GM19397 (cell line): Measurements from ENCODE around the gene GAN.
A peak's percentile ranks its signal among the peaks of the same experiment; 100 is the strongest.
"Not testable (repeated sequence)": the region's sequence is repeated elsewhere in the genome, so short reads cannot be mapped to it uniquely, and the experiment has no call there.

Experiments used
- ATAC-seq: cut with Tn5 transposase; IDR thresholded peaks from one replicate; pipeline ENCODE4 v1.9.1; 2021; ENCODE audit warnings: mild to moderate bottlenecking, moderate library complexity; ENCODE audit not compliant: unreplicated experiment

Gene GAN

DNA sequence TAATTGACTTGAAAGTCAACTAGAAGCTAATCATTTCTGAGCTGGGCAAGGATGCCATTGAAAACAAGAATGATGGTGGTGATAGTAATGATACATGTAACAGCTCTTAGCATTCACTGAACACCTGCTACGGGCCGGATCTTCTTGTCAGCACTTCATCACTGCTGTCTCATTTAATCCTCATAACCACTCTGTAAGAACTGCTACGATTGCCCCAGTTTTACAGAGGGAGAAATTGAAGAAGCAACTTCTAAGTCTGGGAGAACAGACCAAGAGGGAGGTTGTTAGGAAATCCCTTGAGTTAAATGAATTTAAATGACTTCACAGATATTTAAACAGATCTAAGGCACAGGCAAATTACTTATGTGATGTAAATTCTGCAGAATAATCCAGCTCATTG, 7.0 kb upstream of the GAN start:
- ATAC-seq: no peak

DNA sequence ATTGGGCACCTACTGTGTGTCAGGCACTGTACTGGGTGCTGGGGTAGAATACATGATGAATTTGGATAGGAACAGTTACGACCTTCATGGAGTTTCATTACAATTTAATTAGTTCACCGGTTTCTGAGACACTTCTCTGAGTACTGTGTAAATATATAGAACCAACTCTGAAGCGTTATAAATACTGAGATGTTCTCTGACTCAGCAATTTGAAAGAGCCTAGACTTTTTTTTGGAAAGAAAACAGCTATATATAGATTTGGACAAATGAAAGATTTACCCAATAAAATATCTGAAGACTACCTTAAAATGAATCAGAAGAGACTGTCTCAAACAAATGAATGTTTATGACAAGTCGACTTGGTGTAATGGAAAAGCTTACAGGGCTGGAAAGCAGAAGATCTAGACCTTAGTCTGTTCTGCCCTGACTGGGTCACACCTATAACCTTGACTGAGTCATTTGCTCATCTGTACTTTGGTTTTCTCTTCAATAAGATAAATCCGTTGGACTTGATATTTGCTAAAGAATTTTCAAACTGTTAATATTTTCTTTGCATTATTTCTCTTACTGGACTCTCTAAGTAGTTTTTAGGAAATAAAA, 4.6 kb upstream of the GAN start:
- no peak for ATAC-seq

GRCh38 chr16:81311762-81312161, 3.0 kb upstream of the GAN start:
- no peak for ATAC-seq

- no peak for ATAC-seq
Measured at GRCh38 chr16:81313701-81314602, 810 bp upstream of the GAN start.

GRCh38 chr16:81315271-81316175, 761 bp downstream of the GAN start:
- ATAC-seq: peak; percentile 25

DNA sequence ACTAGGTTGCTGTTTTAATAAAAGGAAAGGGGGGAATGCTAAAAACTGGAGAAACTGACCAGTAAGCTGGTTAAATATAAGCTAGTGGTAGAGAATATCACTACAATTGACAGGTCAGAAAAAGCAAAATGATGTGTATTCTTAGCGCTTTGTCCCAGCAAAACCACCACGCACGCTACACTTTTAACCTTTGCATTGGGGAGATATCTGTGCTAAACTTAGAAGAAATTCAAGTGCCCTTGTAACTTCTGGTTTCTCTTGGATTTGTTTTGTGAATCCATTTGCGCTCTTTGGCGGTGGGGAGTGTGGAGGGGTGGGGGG, 1.4 kb downstream of the GAN start:
- no peak for ATAC-seq

GRCh38 chr16:81318711-81319110, 3.9 kb downstream of the GAN start:
- no peak for ATAC-seq

- ATAC-seq: no peak
Measured at GRCh38 chr16:81319221-81319912, 4.6 kb downstream of the GAN start.

GRCh38 chr16:81321039-81321438, 6.3 kb downstream of the GAN start:
- ATAC-seq: no peak

GRCh38 chr16:81321536-81321935, 6.8 kb downstream of the GAN start:
- ATAC-seq: no peak

DNA sequence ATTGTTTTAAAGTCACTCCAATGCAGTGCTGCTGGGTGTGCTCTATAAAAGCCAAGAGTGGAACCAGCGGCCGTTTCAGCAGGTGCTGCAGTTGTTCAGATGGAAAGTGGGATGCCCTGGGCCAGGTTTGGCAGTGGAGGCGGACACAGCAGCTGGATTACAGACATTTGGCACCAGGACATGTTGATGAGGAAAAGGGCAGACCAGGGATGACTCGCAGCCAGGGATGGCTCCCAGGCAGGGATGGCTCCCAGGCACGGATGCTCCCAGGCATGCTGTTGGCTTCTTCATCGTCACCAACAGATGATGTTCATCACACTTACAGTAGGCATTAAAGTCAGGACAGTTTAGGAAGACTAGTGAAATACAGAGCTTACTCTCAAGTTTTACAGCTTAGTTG, 10.0 kb downstream of the GAN start:
- ATAC-seq: no peak

DNA sequence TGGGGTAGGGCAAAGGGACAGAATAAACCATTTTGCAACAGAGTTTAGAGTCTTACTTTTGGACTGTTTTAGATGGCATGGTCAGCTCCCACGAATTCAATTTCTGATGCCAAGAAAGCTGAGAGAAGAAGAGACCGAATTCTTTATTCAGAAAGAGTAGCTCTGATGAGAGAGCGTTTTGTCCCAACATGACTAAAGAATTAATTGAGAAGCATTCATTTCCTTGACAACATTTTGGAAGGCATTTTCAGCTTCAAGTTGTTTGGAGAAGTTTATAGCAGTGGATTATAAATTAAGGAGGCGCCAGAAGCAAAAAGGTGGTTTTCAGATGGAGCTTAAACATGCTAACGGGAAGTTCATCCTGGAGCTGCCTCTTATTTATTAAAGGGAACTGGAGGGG, 12.2 kb downstream of the GAN start:
- ATAC-seq: no peak

DNA sequence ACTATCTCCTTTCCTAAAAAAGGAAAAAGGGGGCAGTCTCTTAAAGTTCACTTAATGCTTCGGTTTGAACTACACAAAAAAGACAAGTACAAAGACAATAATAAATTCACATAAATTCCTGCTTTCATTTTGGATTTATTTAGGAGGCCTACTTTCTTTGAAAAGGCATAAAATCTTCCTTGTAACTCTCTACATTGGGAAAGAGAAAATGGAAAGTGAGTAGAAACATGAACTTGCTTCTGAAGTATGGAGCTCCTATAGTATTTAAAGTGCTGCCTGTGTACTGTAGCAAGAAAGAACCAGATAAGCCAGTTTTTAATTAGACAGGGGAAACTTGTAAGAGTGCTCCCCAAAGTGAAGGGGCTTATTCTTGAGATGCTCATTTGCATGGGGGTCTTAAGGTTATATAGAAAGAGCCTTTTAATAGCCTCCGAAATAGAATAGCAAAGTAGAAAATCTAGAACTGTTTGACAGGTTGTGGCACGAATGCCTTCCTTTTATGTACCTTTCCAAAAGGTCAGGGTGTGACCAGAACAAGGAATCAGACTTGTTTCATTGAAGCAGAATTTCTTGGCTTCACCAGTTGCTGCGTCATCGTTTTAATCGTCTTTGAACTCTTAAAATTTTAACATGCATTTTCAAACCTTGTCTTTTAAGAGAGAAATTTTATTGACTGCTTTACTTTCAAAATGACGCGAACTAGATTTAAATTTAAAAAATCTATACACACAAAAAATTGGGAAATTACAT, 12.9 kb downstream of the GAN start:
- ATAC-seq: no peak

DNA sequence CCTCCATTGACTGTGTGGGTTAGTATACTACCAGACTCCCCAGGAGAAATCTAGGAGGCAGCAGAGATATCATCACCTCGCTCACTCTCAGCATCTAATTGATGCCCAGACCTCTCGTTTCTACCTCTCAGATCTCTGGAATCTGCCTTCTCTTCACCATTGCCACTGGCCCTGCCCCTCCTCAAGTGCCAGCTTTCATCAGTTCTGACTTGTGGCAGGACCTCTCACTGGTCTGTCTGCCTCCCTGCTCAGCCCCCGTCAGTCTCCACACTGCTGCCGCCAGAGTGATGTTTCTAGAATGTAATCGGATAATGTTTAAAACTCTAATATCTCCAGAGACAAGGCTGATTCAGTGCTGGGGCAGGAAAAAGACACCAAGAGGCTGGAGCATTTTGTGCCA, 15.2 kb downstream of the GAN start:
- ATAC-seq: no peak

- no peak for ATAC-seq
Measured at GRCh38 chr16:81333356-81333755, 18.6 kb downstream of the GAN start.

DNA sequence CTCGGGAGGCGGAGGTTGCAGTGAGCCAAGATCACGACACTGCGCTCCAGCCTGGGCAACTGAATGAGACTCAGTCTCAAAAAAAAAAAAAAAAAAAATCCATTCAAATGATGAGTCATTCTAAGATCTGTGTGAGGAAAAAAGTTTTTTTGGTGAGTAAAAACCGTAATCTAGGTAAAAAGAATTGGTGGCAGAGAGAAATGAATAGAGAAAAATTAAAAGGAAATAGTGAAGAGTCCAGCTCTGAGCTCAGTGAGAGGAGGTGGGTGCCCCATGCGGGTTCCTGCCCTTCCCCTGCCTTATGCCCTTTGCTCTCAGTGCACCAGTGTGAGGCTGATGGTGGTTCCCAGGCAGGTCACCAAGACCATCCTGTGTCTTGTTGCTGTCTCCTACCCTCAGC, 20.9 kb downstream of the GAN start:
- no peak for ATAC-seq

DNA sequence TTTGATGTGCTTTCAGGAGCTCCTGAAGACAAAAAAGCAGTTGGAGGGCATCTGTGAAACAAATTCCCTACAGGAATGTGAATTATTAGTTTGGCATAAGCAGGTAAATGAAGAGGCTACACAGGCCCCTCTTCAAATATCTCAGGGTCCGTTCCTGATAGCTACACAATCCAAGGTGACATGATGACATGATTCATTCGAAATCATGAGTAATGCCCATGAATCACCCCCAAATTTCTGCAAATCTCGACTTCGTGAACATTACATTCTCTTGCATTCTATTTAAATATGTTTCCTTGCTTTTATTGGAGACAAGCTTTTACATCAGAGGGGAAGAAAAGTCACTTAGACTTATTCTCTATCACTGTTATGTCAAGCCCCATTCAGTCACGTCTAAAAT, 22.3 kb downstream of the GAN start:
- no peak for ATAC-seq

DNA sequence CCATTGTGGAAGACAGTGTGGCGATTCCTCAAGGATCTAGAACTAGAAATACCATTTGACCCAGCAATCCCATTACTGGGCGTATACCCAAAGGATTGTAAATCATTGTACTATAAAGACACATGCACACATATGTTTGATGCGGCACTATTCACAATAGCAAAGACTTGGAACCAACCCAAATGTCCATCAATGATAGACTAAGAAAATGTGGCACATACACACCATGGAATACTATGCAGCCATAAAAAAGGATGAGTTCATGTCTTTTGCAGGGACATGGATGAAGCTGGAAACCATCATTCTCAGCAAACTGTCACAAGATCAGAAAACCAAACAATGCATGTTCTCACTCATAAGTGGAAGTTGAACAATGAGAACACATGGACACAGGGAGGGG, 30.4 kb downstream of the GAN start:
- ATAC-seq: not testable (repeated sequence)

GRCh38 chr16:81347425-81347824, 32.7 kb downstream of the GAN start:
- ATAC-seq: no peak

- ATAC-seq: no peak
Measured at GRCh38 chr16:81349608-81350305, 35.0 kb downstream of the GAN start.
